ENCODE data around the gene INCENP.

Gene INCENP

GRCh38 chr11:62122076-62122475, 1.7 kb upstream of the INCENP start:
- Histone ChIP-seq H3K36me3 (peaks cover 3% of the 10 kb centered on the region; the same call in 1 of the 2 replicates), H3K9me3 (no peaks in the 10 kb centered on the region), H3K27ac (no peak overlapping the region), H3K4me3 (no peak overlapping the region), H3K27me3 (no peaks in the 10 kb centered on the region), H3K4me2 (no peak overlapping the region), H3K9ac (no peak overlapping the region), H3K4me1 (peaks cover 22% of the 10 kb centered on the region), H4K20me1 (peaks cover 26% of the 10 kb centered on the region)
- no peak for TF ChIP-seq Cebpa-rat (IDR thresholded peaks at IDR 0.05)

GRCh38 chr11:62124186-62125113, 639 bp downstream of the INCENP start:
- Histone ChIP-seq H4K20me1 (peaks cover 50% of the 10 kb centered on the region), H3K4me1 (peaks cover 22% of the 10 kb centered on the region), H3K27me3 (no peaks in the 10 kb centered on the region), H3K4me3 (peak overlapping the region; percentile 83), H3K36me3 (peaks cover 27% of the 10 kb centered on the region), H3K27ac (peak overlapping the region; percentile 92), H3K9me3 (no peaks in the 10 kb centered on the region), H3K9ac (peak overlapping the region; percentile 96), H3K4me2 (peak overlapping the region; percentile 96)
- no peak for TF ChIP-seq Cebpa-rat (IDR thresholded peaks at IDR 0.05)

GRCh38 chr11:62125316-62125715, 1.5 kb downstream of the INCENP start:
- Histone ChIP-seq H3K4me1 (peaks cover 22% of the 10 kb centered on the region), H3K27ac (peak overlapping the region; percentile 92; the same call in 1 of the 2 replicates), H3K9ac (peak overlapping the region; percentile 96), H3K27me3 (no peaks in the 10 kb centered on the region), H3K36me3 (peaks cover 36% of the 10 kb centered on the region), H4K20me1 (peaks cover 58% of the 10 kb centered on the region), H3K9me3 (no peaks in the 10 kb centered on the region), H3K4me3 (peak overlapping the region; percentile 83), H3K4me2 (peak overlapping the region; percentile 96)
- no peak for TF ChIP-seq Cebpa-rat (IDR thresholded peaks at IDR 0.05)

- H3K36me3 ChIP-seq: peaks cover 41% of the 10 kb centered on the region
- H4K20me1 ChIP-seq: peaks cover 64% of the 10 kb centered on the region
- peak overlapping the region; percentile 96 for H3K9ac ChIP-seq
- H3K4me3 ChIP-seq: peak overlapping the region; percentile 83
- H3K4me2 ChIP-seq: peak overlapping the region; percentile 96
- H3K27me3 ChIP-seq: no peaks in the 10 kb centered on the region
- peaks cover 22% of the 10 kb centered on the region for H3K4me1 ChIP-seq
- no peak for TF ChIP-seq Cebpa-rat (IDR thresholded peaks at IDR 0.05)
- 0 out of 2 replicates have a peak overlapping the region, but pooled peaks have one; percentile 92 for H3K27ac ChIP-seq
- no peaks in the 10 kb centered on the region for H3K9me3 ChIP-seq
Observed at GRCh38 chr11:62125881-62126280, 2.1 kb downstream of the INCENP start.

- Histone ChIP-seq H3K4me2 (no peak overlapping the region), H3K27me3 (no peaks in the 10 kb centered on the region)
Observed at GRCh38 chr11:62127426-62127825, 3.6 kb downstream of the INCENP start.

GRCh38 chr11:62127941-62128770, 4.3 kb downstream of the INCENP start:
- Histone ChIP-seq H3K4me2 (no peak overlapping the region), H3K4me1 (peaks cover 18% of the 10 kb centered on the region)
- no peak for TF ChIP-seq Cebpa-rat (IDR thresholded peaks at IDR 0.05)

More at GRCh38 chr11:62127426-62127825, 3.6 kb downstream of the INCENP start:
- H3K9ac ChIP-seq: no peak overlapping the region
- no peak overlapping the region for H3K27ac ChIP-seq
- H3K4me3 ChIP-seq: no peak overlapping the region
- peaks cover 57% of the 10 kb centered on the region for H3K36me3 ChIP-seq
- no peak for TF ChIP-seq Cebpa-rat (IDR thresholded peaks at IDR 0.05)
- no peaks in the 10 kb centered on the region for H3K9me3 ChIP-seq
- peaks cover 22% of the 10 kb centered on the region for H3K4me1 ChIP-seq
- peaks cover 79% of the 10 kb centered on the region for H4K20me1 ChIP-seq

GRCh38 chr11:62128835-62129234, 5.0 kb downstream of the INCENP start:
- H3K27ac ChIP-seq: no peak overlapping the region
- TF ChIP-seq Cebpa-rat (IDR thresholded peaks at IDR 0.05): no peak
- H3K9ac ChIP-seq: no peak overlapping the region
- peaks cover 16% of the 10 kb centered on the region for H3K4me1 ChIP-seq
- H3K27me3 ChIP-seq: no peaks in the 10 kb centered on the region
- H3K4me2 ChIP-seq: no peak overlapping the region
- peaks cover 94% of the 10 kb centered on the region for H4K20me1 ChIP-seq
- H3K4me3 ChIP-seq: no peak overlapping the region
- no peaks in the 10 kb centered on the region for H3K9me3 ChIP-seq
- H3K36me3 ChIP-seq: peaks cover 71% of the 10 kb centered on the region

More at GRCh38 chr11:62127941-62128770, 4.3 kb downstream of the INCENP start:
- Histone ChIP-seq H3K9ac (no peak overlapping the region), H3K36me3 (peaks cover 64% of the 10 kb centered on the region), H3K27me3 (no peaks in the 10 kb centered on the region), H4K20me1 (peaks cover 87% of the 10 kb centered on the region), H3K4me3 (no peak overlapping the region), H3K27ac (no peak overlapping the region), H3K9me3 (no peaks in the 10 kb centered on the region)

- Histone ChIP-seq H3K9ac (no peak overlapping the region), H3K27me3 (no peaks in the 10 kb centered on the region), H3K4me3 (no peak overlapping the region), H3K27ac (no peak overlapping the region), H4K20me1 (peaks cover 99% of the 10 kb centered on the region), H3K9me3 (no peaks in the 10 kb centered on the region), H3K36me3 (peaks cover 78% of the 10 kb centered on the region), H3K4me2 (no peak overlapping the region), H3K4me1 (peaks cover 14% of the 10 kb centered on the region)
- no peak for TF ChIP-seq Cebpa-rat (IDR thresholded peaks at IDR 0.05)
Observed at GRCh38 chr11:62129590-62130282, 5.9 kb downstream of the INCENP start.
